ENCODE results near the gene OR14K1. TPM values are rescaled to one million over a fixed set of nuclear protein-coding genes. Genes with fewer than 3 reads are reported as not detected.
"Not testable (repeated sequence)": the region's sequence is repeated elsewhere in the genome, so short reads cannot be mapped to it uniquely, and the experiment has no call there.

OR14K1 gene
- total RNA-seq, 2 experiments from 2014 or later: not detected

DNA sequence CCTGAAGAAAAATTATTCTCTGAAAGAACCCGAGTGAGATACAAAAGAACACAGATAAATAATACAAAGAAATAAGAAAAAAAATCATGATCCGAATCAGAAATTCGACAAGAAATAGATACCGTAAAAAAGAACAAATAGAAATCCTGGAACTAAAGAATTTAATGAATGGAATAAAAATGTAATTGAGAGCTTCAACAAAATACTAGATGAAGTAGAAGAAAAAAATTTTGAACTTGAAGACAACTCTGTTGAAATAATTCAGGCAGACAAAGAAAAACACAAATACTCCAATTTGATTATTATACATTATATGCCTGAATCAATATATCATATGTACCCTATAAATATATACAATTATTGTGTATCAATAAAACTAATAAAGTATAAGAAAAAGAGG is 17.2 kb upstream of the OR14K1 start:
- Mint-ChIP-seq H3K27ac (no peak overlapping the region), H3K9me3 (peaks cover 2% of the 10 kb centered on the region), H3K36me3 (ENCODE audit: low read depth) (no peaks in the 10 kb centered on the region), H3K4me3 (no peak overlapping the region), H3K4me1 (ENCODE audit: low read depth) (no peaks in the 10 kb centered on the region), H3K27me3 (peaks cover 2% of the 10 kb centered on the region)
- DNase-seq: no peak
- POLR2A ChIA-PET: no interaction called here
- CTCF ChIA-PET: no interaction called here
- TF ChIP-seq, protein P1, sequence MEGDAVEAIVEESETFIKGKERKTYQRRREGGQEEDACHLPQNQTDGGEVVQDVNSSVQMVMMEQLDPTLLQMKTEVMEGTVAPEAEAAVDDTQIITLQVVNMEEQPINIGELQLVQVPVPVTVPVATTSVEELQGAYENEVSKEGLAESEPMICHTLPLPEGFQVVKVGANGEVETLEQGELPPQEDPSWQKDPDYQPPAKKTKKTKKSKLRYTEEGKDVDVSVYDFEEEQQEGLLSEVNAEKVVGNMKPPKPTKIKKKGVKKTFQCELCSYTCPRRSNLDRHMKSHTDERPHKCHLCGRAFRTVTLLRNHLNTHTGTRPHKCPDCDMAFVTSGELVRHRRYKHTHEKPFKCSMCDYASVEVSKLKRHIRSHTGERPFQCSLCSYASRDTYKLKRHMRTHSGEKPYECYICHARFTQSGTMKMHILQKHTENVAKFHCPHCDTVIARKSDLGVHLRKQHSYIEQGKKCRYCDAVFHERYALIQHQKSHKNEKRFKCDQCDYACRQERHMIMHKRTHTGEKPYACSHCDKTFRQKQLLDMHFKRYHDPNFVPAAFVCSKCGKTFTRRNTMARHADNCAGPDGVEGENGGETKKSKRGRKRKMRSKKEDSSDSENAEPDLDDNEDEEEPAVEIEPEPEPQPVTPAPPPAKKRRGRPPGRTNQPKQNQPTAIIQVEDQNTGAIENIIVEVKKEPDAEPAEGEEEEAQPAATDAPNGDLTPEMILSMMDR (IDR thresholded peaks at IDR 0.05): no peak
- ATAC-seq: no peak
- intact Hi-C loops (cut with micrococcal nuclease): no loop called here

DNA sequence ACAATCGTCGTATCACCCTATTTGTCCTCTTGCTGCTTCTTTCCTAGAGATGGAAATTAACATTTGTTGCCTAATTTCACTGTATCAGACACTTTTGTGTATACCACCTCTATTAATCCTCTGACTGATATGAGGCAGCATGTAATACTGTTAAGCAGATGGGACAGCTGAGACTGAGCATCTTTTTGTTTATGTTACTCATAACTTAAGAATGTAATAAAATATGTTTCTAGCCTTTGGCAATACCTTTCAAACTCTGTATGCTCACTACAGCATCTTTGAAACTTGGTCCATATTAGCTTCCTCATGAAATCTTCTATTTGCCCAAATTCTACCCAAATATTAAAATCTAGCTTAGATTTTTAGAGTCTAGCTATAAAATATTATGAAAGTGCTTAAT is 2.3 kb downstream of the OR14K1 start:
- TF ChIP-seq, protein P1 (IDR thresholded peaks at IDR 0.05): no peak
- peaks cover 2% of the 10 kb centered on the region for H3K27me3 Mint-ChIP-seq
- no peak for ATAC-seq
- no peaks in the 10 kb centered on the region for H3K9me3 Mint-ChIP-seq
- no peaks in the 10 kb centered on the region for H3K4me1 Mint-ChIP-seq (ENCODE audit: low read depth)
- CTCF ChIA-PET: no interaction called here
- intact Hi-C loops (cut with micrococcal nuclease): no loop called here
- H3K36me3 Mint-ChIP-seq (ENCODE audit: low read depth): no peaks in the 10 kb centered on the region
- no peak overlapping the region for H3K4me3 Mint-ChIP-seq
- no peak overlapping the region for H3K27ac Mint-ChIP-seq
- no peak for DNase-seq
- POLR2A ChIA-PET: no interaction called here

DNA sequence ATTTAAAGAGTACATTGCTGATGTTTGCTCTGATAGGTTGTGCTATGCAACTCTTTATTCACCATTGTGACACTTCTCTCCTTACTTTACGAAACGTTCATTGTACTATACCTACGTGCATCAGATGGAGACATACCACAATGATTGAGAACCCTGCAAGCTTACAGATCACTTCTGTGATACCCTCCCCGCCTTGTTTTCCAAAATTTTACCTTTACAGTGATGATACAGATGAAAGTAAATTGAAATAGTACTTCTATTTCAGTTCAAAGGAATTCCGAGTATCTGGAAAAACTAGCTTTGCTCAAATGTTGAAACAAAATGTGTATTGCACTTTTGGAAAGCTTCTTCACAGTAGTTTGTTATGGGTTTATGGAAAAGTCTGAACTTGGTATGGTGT is 3.3 kb downstream of the OR14K1 start:
- intact Hi-C loops (cut with micrococcal nuclease): no loop called here
- H3K27me3 Mint-ChIP-seq: peaks cover 2% of the 10 kb centered on the region
- H3K4me1 Mint-ChIP-seq (ENCODE audit: low read depth): no peaks in the 10 kb centered on the region
- POLR2A ChIA-PET: no interaction called here
- no peaks in the 10 kb centered on the region for H3K36me3 Mint-ChIP-seq (ENCODE audit: low read depth)
- CTCF ChIA-PET: no interaction called here
- ATAC-seq: no peak
- H3K27ac Mint-ChIP-seq: no peak overlapping the region
- TF ChIP-seq, protein P1 (IDR thresholded peaks at IDR 0.05): no peak
- no peak for DNase-seq
- H3K4me3 Mint-ChIP-seq: no peak overlapping the region
- H3K9me3 Mint-ChIP-seq: no peaks in the 10 kb centered on the region

DNA sequence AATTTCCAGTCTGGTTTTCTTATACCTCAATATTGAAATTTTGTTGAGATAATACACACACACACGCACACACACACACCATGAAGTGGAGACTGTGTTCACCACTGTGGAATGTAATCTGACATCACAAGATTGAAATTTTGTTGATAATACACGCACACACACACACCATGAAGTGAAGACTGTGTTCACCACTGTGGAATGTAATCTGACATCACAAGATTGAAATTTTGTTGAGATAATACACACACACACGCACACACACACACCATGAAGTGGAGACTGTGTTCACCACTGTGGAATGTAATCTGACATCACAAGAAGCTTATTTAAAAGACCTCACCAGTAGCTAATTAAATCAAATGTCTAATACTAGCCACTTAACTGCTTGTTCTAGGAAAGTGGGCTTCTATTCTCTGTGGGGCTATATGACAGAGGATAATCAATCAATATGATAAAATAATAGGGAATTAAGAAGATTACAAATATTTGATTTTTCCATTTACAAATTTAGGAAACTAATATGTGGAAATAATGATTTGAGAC is 3.9 kb downstream of the OR14K1 start:
- H3K27me3 Mint-ChIP-seq; H3K4me3 Mint-ChIP-seq; ATAC-seq; DNase-seq; H3K9me3 Mint-ChIP-seq; H3K36me3 Mint-ChIP-seq (ENCODE audit: low read depth); POLR2A ChIA-PET; H3K4me1 Mint-ChIP-seq (ENCODE audit: low read depth); intact Hi-C loops (cut with micrococcal nuclease); H3K27ac Mint-ChIP-seq; CTCF ChIA-PET: not testable (repeated sequence)

DNA sequence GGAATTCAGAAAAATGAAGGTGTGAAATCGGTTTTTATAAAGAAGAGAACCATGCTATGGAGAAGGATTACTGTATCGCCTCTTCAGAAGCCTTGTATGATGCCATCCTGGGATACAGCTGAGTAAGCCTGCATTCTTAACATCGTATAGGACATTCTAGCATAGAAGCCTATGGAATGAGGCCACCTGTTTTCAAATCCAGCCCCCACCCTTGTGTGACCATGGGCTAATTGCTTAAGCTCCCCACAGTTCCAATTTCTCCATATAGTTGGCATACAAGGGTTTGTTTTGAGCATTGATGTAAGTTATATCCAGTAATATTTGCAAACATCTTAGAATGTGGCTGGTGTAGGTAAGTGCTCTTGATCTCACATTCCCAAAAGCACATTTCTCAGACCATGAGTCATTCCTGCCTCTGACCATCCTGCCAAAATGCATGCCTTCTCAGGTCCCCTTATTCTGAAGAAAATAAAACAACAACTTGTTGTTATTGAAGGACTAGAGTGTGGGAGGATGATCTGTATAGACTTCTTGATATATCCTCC is 8.0 kb downstream of the OR14K1 start:
- Mint-ChIP-seq H3K27me3 (no peaks in the 10 kb centered on the region), H3K36me3 (ENCODE audit: low read depth) (no peaks in the 10 kb centered on the region), H3K4me3 (no peak overlapping the region), H3K9me3 (peaks cover 5% of the 10 kb centered on the region), H3K4me1 (ENCODE audit: low read depth) (no peaks in the 10 kb centered on the region), H3K27ac (no peak overlapping the region)
- TF ChIP-seq, protein P1 (IDR thresholded peaks at IDR 0.05): no peak
- ChIA-PET CTCF (no interaction called here), POLR2A (no interaction called here)
- intact Hi-C loops (cut with micrococcal nuclease): no loop called here
- ATAC-seq (no peak), DNase-seq (no peak)

DNA sequence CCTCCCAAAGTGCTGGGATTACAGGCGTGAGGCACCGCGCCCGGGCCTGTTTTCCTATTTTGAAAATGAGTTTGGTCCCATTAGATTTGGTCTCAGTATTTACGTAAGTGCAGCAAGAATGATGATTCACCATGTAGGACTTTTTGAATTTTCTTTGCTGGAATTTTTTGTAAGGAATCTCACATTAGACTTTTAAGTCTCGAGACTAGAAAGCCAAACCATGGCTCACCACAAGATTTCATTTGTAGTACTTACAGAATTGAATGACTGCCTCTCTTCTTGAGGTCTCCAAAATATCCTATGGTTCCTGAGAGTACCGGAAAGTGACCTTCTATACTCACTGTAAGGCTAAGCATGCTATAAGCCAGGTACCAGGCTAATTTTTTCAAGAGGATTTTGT is 9.2 kb downstream of the OR14K1 start:
- H3K27me3 Mint-ChIP-seq: no peaks in the 10 kb centered on the region
- ChIA-PET POLR2A (no interaction called here), CTCF (no interaction called here)
- ATAC-seq (no peak), DNase-seq (no peak)
- H3K36me3 Mint-ChIP-seq (ENCODE audit: low read depth): no peaks in the 10 kb centered on the region
- peaks cover 8% of the 10 kb centered on the region for H3K9me3 Mint-ChIP-seq
- H3K27ac Mint-ChIP-seq: no peak overlapping the region
- TF ChIP-seq, protein P1 (IDR thresholded peaks at IDR 0.05): no peak
- intact Hi-C loops (cut with micrococcal nuclease): no loop called here
- H3K4me1 Mint-ChIP-seq (ENCODE audit: low read depth): no peaks in the 10 kb centered on the region
- no peak overlapping the region for H3K4me3 Mint-ChIP-seq

Measured in activated CD8-positive, alpha-beta T cell treated with anti-CD3 and anti-CD28 coated beads for 36 hours (primary cell).